ENCODE measurements around the gene KCNAB1. TPM values are rescaled to one million over a fixed set of nuclear protein-coding genes. Genes with fewer than 3 reads are reported as not detected.

KCNAB1 gene
- total and polyA plus RNA-seq, 2 of the 8 experiments (the other 6 are each of a cell fraction or from before 2014, with no cell fraction given): 0.51 to 2.3 TPM

GRCh38 chr3:156513619-156514018, 393.2 kb downstream of the KCNAB1 start (continued):
- TF ChIP-seq EP300 (IDR thresholded peaks at IDR 0.05; ENCODE audit: borderline replicate concordance in 1 of 2, low read depth in 2 of 2, low read length in 2 of 2) (no peak), CBX5 (IDR thresholded peaks at IDR 0.05; ENCODE audit: low read depth, low read length) (no peak), SUZ12 (IDR thresholded peaks at IDR 0.05; ENCODE audit: low read length) (no peak), ASH2L (IDR thresholded peaks at IDR 0.05; ENCODE audit: low read length) (no peak)

All from H1 (cell line).